SU-DHL-6 (cell line): ENCODE results near the gene PRICKLE2.

ENCODE experiments used
- H2AFZ ChIP-seq: fragments of 200-600 bp; sonication (generic); 2 replicates; pipeline ENCODE4 v1.6.1; 2014; ENCODE audit warnings: low read depth, mild to moderate bottlenecking, moderate library complexity, mixed read lengths, antibody characterized with exemption, low read length; ENCODE audit not compliant: severe bottlenecking
- H3F3A ChIP-seq: fragments of 200-600 bp; shearing (Covaris generic); 2 replicates; pipeline ENCODE4 v1.6.0; 2016; ENCODE audit warnings: antibody characterized with exemption, mild to moderate bottlenecking; ENCODE audit not compliant: insufficient read depth
- H3K27ac ChIP-seq: fragments of 200-600 bp; sonication (generic); 2 replicates; pipeline ENCODE4 v1.5.1; 2016; ENCODE audit warnings: low read depth, mild to moderate bottlenecking, low read length, moderate library complexity, mixed read lengths
- H3K27me3 ChIP-seq: fragments of 200-600 bp; sonication (generic), shearing (Covaris generic); 2 replicates; pipeline ENCODE4 v1.6.0; 2014; ENCODE audit warnings: mild to moderate bottlenecking, low read length
- H3K36me3 ChIP-seq: fragments of 200-600 bp; sonication (generic); 2 replicates; pipeline ENCODE4 v1.6.1; 2014; ENCODE audit warnings: mild to moderate bottlenecking, low read length, mixed read lengths
- H3K4me2 ChIP-seq: fragments of 300-600, 200-600 bp; shearing (Covaris generic), sonication (generic); 2 replicates; pipeline ENCODE4 v1.6.0; 2014; ENCODE audit warnings: low read length, low read depth, mild to moderate bottlenecking; ENCODE audit not compliant: poor library complexity, severe bottlenecking
- H3K4me3 ChIP-seq: fragments of 200-600 bp; sonication (generic); 2 replicates; pipeline ENCODE4 v1.5.1; 2014; ENCODE audit warnings: antibody characterized with exemption, low read length, mild to moderate bottlenecking, mixed read lengths; ENCODE audit not compliant: insufficient read depth, poor library complexity, severe bottlenecking
- H3K79me2 ChIP-seq: fragments of 200-600 bp; sonication (generic); 2 replicates; pipeline ENCODE4 v1.6.1; 2014; ENCODE audit warnings: mild to moderate bottlenecking, low read length, moderate library complexity; ENCODE audit not compliant: insufficient read depth
- H3K9ac ChIP-seq: fragments of 200-600 bp; sonication (generic); 2 replicates; pipeline ENCODE4 v1.7.0; 2014; ENCODE audit warnings: mild to moderate bottlenecking, low read length
- H3K9me2 ChIP-seq: fragments of 200-600 bp; sonication (generic); replicated peaks from 2 replicates; pipeline ENCODE4 v1.6.1; 2014; ENCODE audit warnings: low read length; ENCODE audit not compliant: insufficient read depth
- H3K9me3 ChIP-seq: fragments of 200-600 bp; sonication (generic); 2 replicates; pipeline ENCODE4 v1.6.1; 2014; ENCODE audit warnings: low read length, mixed read lengths; ENCODE audit not compliant: insufficient read depth
- H4K20me1 ChIP-seq: fragments of 200-600 bp; sonication (generic); 2 replicates; pipeline ENCODE4 v1.6.1; 2014; ENCODE audit warnings: low read depth, mild to moderate bottlenecking, antibody characterized with exemption, low read length, moderate library complexity, mixed read lengths
- CTCF ChIP-seq: fragments of 200-600 bp; sonication (generic); IDR thresholded peaks from one replicate; pipeline ENCODE4 v1.5.1; 2017; ENCODE audit warnings: antibody characterized with exemption, mild to moderate bottlenecking, low read length, moderate library complexity; ENCODE audit not compliant: insufficient read depth, poor library complexity, severe bottlenecking
- EZH2phosphoT487 ChIP-seq: fragments of 200-600 bp; sonication (generic), shearing (Covaris generic); conservative IDR thresholded peaks from 2 replicates; pipeline ENCODE4 v1.6.1; 2018; ENCODE audit warnings: mild to moderate bottlenecking, antibody characterized with exemption, low read length, moderate library complexity, mixed read lengths

PRICKLE2 gene

GRCh38 chr3:64167351-64167750, 57.9 kb downstream of the PRICKLE2 start:
- Histone ChIP-seq H3K4me3 (no peak overlapping the region), H3K9me2 (no peaks in the 10 kb centered on the region), H3K9ac (no peak overlapping the region), H3K4me2 (no peak overlapping the region), H3K27ac (no peak overlapping the region), H3K27me3 (0 out of 2 replicates have a peak, but pooled peaks cover 3% of the 10 kb centered on the region), H3K36me3 (no peaks in the 10 kb centered on the region), H3K9me3 (no peaks in the 10 kb centered on the region), H3F3A (no peaks in the 10 kb centered on the region), H2AFZ (no peak overlapping the region), H3K79me2 (no peaks in the 10 kb centered on the region), H4K20me1 (no peaks in the 10 kb centered on the region)
- no peak for TF ChIP-seq CTCF
- TF ChIP-seq EZH2phosphoT487: no peak

GRCh38 chr3:64166584-64167162, 58.6 kb downstream of the PRICKLE2 start:
- Histone ChIP-seq H3K36me3 (no peaks in the 10 kb centered on the region), H3K4me3 (no peak overlapping the region), H3K4me2 (no peak overlapping the region), H3K9me3 (no peaks in the 10 kb centered on the region), H3K9me2 (no peaks in the 10 kb centered on the region), H2AFZ (no peak overlapping the region), H3K27ac (no peak overlapping the region), H3K9ac (no peak overlapping the region), H3F3A (no peaks in the 10 kb centered on the region), H3K27me3 (0 out of 2 replicates have a peak, but pooled peaks cover 3% of the 10 kb centered on the region), H3K79me2 (no peaks in the 10 kb centered on the region), H4K20me1 (no peaks in the 10 kb centered on the region)
- TF ChIP-seq EZH2phosphoT487 (no peak), CTCF (no peak)

- no peak overlapping the region for H3K27ac ChIP-seq
- no peak overlapping the region for H3K4me2 ChIP-seq
- H4K20me1 ChIP-seq: no peaks in the 10 kb centered on the region
- no peaks in the 10 kb centered on the region for H3K9me2 ChIP-seq
- H3K27me3 ChIP-seq: 0 out of 2 replicates have a peak, but pooled peaks cover 3% of the 10 kb centered on the region
- H2AFZ ChIP-seq: no peak overlapping the region
- no peaks in the 10 kb centered on the region for H3F3A ChIP-seq
- no peak overlapping the region for H3K4me3 ChIP-seq
- no peaks in the 10 kb centered on the region for H3K36me3 ChIP-seq
- H3K79me2 ChIP-seq: no peaks in the 10 kb centered on the region
- TF ChIP-seq EZH2phosphoT487 (no peak), CTCF (no peak)
- H3K9ac ChIP-seq: no peak overlapping the region
- H3K9me3 ChIP-seq: no peaks in the 10 kb centered on the region
Measured at GRCh38 chr3:64164349-64164748, 60.9 kb downstream of the PRICKLE2 start.
